Measurements from ENCODE around the gene CHD6.

Gene CHD6
- 16.3 to 78.9 (median 47.5) reads per million in 18 experiments for total RNA-seq

GRCh38 chr20:41617902-41618806, at the start of gene CHD6:
CHD6 (minus strand) TSS chr20:41618377; CDS start chr20:41551337, 67,040 bp downstream.
- DNase-seq: peak; percentile 99 to 100

- DNase-seq: peak in 1 of 2 donors; percentile 6
Measured at GRCh38 chr20:41664584-41664983, 46.4 kb upstream of the CHD6 start.

GRCh38 chr20:41657655-41658054, 39.5 kb upstream of the CHD6 start:
- peak in 1 of 2 donors; percentile 22 for DNase-seq

GRCh38 chr20:41655962-41656618, 37.9 kb upstream of the CHD6 start:
- no peak for DNase-seq

GRCh38 chr20:41654884-41655283, 36.7 kb upstream of the CHD6 start:
- DNase-seq: no peak

GRCh38 chr20:41654292-41654691, 36.1 kb upstream of the CHD6 start:
- DNase-seq: no peak

GRCh38 chr20:41650231-41650948, 32.2 kb upstream of the CHD6 start:
- no peak for DNase-seq

- no peak for DNase-seq
Measured at GRCh38 chr20:41649489-41649888, 31.3 kb upstream of the CHD6 start.

- no peak for DNase-seq
Measured at GRCh38 chr20:41645372-41645771, 27.2 kb upstream of the CHD6 start.

- peak in 1 of 2 donors; percentile 14 for DNase-seq
Measured at GRCh38 chr20:41643504-41643938, 25.3 kb upstream of the CHD6 start.

- no peak for DNase-seq
Measured at GRCh38 chr20:41639630-41640029, 21.5 kb upstream of the CHD6 start.

GRCh38 chr20:41638456-41638855, 20.3 kb upstream of the CHD6 start:
- DNase-seq: no peak

- no peak for DNase-seq
Measured at GRCh38 chr20:41635158-41635557, 17.0 kb upstream of the CHD6 start.

GRCh38 chr20:41632896-41633295, 14.7 kb upstream of the CHD6 start:
- peak; percentile 75 to 88 for DNase-seq

- no peak for DNase-seq
Measured at GRCh38 chr20:41631826-41632225, 13.6 kb upstream of the CHD6 start.

GRCh38 chr20:41630846-41631245, 12.7 kb upstream of the CHD6 start:
- no peak for DNase-seq

GRCh38 chr20:41627611-41628244, 9.6 kb upstream of the CHD6 start:
- DNase-seq: peak; percentile 28 to 48

GRCh38 chr20:41627001-41627495, 8.9 kb upstream of the CHD6 start:
- peak; percentile 13 to 31 for DNase-seq

- DNase-seq: peak; percentile 47 to 58
Measured at GRCh38 chr20:41623625-41624375, 5.6 kb upstream of the CHD6 start.

GRCh38 chr20:41622584-41622983, 4.4 kb upstream of the CHD6 start:
- no peak for DNase-seq

- no peak for DNase-seq
Measured at GRCh38 chr20:41621971-41622370, 3.8 kb upstream of the CHD6 start.

- DNase-seq: no peak
Measured at GRCh38 chr20:41621421-41621820, 3.2 kb upstream of the CHD6 start.
